Liver (tissue), 3 donors: Measurements from ENCODE around the gene SPARC.
A peak's percentile ranks its signal among the peaks of the same experiment; 100 is the strongest.

Source experiments
- CTCF ChIP-seq: fragments of 150-350 bp; IDR thresholded peaks from 2 replicates; pipeline ENCODE4 v1.5.1; 2017; ENCODE audit warnings: improper control_type of control experiment, low read depth, low read length; ENCODE audit not compliant: missing input control
- HNF4G ChIP-seq: IDR thresholded peaks from 2 replicates; pipeline ENCODE4 v1.6.1; 2016; ENCODE audit warnings: antibody characterized with exemption
- JUND ChIP-seq, 2 donors: IDR thresholded peaks; 2 replicates each; pipeline ENCODE4 v1.6.1; 2016; ENCODE audit warnings: antibody characterized with exemption in 2 of 2
- MAX ChIP-seq: IDR thresholded peaks from 2 replicates; pipeline ENCODE4 v1.6.1; 2016; ENCODE audit warnings: antibody characterized with exemption
- RAD21 ChIP-seq, 2 donors: IDR thresholded peaks; 2 replicates each; pipeline ENCODE4 v1.6.1; 2016; ENCODE audit warnings: antibody characterized with exemption in 2 of 2, mild to moderate bottlenecking in 2 of 2
- REST ChIP-seq: IDR thresholded peaks from 2 replicates; pipeline ENCODE4 v1.6.1; 2016; ENCODE audit warnings: antibody characterized with exemption, mild to moderate bottlenecking
- SP1 ChIP-seq: IDR thresholded peaks from 2 replicates; pipeline ENCODE4 v1.6.1; 2018; ENCODE audit warnings: antibody characterized with exemption, mild to moderate bottlenecking
- TAF1 ChIP-seq: conservative IDR thresholded peaks from 2 replicates; pipeline ENCODE4 v1.6.1; 2016; ENCODE audit warnings: antibody characterized with exemption, mild to moderate bottlenecking
- YY1 ChIP-seq: IDR thresholded peaks from 2 replicates; pipeline ENCODE4 v1.6.1; 2016; ENCODE audit warnings: antibody characterized with exemption, mild to moderate bottlenecking
- ZBTB33 ChIP-seq: IDR thresholded peaks from 2 replicates; pipeline ENCODE4 v1.6.1; 2016; ENCODE audit warnings: antibody characterized with exemption
- donor health status: healthy.
- donor health status: healthy.

- TF ChIP-seq CTCF (no peak), SP1 (peak; percentile 53), HNF4G (no peak), TAF1 (no peak), YY1 (no peak), REST (no peak), MAX (peak; percentile 25), ZBTB33 (no peak), RAD21 (IDR thresholded peaks at IDR 0.05) (peak in 1 of 2 donors; percentile 46), JUND (IDR thresholded peaks at IDR 0.05) (no peak)
Measured at GRCh38 chr5:151663617-151664293, 23.0 kb downstream of the SPARC start.
